PC-9 (cell line): ENCODE data around the gene CXXC5.

Experiments used
- EZH2 ChIP-seq: fragments of 200-600 bp; sonication (generic); IDR thresholded peaks from 2 replicates; pipeline ENCODE4 v1.8.0; 2017; ENCODE audit warnings: antibody characterized with exemption, low read depth
- TF ChIP-seq, protein P1 (sequence below): fragments of 200-600 bp; sonication (generic); conservative IDR thresholded peaks from 2 replicates; pipeline ENCODE4 v1.6.1; 2017; ENCODE audit warnings: mixed run types, antibody characterized with exemption, mild to moderate bottlenecking, moderate library complexity

GRCh38 chr5:139644646-139645429, 3.3 kb upstream of the CXXC5 start:
- TF ChIP-seq, protein P1, sequence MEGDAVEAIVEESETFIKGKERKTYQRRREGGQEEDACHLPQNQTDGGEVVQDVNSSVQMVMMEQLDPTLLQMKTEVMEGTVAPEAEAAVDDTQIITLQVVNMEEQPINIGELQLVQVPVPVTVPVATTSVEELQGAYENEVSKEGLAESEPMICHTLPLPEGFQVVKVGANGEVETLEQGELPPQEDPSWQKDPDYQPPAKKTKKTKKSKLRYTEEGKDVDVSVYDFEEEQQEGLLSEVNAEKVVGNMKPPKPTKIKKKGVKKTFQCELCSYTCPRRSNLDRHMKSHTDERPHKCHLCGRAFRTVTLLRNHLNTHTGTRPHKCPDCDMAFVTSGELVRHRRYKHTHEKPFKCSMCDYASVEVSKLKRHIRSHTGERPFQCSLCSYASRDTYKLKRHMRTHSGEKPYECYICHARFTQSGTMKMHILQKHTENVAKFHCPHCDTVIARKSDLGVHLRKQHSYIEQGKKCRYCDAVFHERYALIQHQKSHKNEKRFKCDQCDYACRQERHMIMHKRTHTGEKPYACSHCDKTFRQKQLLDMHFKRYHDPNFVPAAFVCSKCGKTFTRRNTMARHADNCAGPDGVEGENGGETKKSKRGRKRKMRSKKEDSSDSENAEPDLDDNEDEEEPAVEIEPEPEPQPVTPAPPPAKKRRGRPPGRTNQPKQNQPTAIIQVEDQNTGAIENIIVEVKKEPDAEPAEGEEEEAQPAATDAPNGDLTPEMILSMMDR, result no peak
- no peak for TF ChIP-seq EZH2
